Measurements from ENCODE around the gene ELK4. TPM values are rescaled to one million over a fixed set of nuclear protein-coding genes. Genes with fewer than 3 reads are reported as not detected.

The ELK4 gene
- polyA plus RNA-seq, 3 donors: 1.4 to 9.0 (median 2.6) TPM

DNA sequence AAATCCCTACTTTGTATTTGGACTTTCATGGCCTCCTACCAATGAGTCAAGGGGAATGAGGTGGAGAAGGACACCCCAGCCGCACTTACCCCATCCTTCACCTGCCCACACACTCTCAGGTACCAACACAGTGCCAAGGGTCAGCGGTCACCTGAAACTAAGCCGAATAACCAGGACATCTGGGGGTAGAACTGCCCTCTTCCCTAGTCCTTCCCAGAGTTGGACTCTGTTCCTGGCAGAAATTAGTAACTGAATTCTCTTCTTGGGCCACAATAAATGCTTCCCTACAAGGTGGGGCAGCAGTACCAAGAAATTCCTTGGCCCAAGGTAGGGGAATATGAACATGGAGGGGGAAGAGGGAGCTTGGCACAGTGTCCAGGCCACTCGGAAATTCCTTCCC, 41.2 kb upstream of the ELK4 start:
- no peak for DNase-seq
- no peak overlapping the region for H3K27ac Mint-ChIP-seq
- H3K27me3 Mint-ChIP-seq (ENCODE audit: low read depth in 3 of 3): peaks cover 6 to 10% (median 8%) of the 10 kb centered on the region in 3 donors
- H3K9me3 Mint-ChIP-seq: no peaks in the 10 kb centered on the region
- no peaks in the 10 kb centered on the region for H4K20me1 ChIP-seq (ENCODE audit: insufficient read depth, low read length)
- no peaks in the 10 kb centered on the region for H3K79me2 ChIP-seq (ENCODE audit: insufficient read depth, low read length)
- peaks cover 36% of the 10 kb centered on the region for H3K4me1 Mint-ChIP-seq
- no peaks in the 10 kb centered on the region for H3K36me3 ChIP-seq (replicated peaks in 1 of 2; ENCODE audit: control insufficient read depth in 1 of 2, insufficient read depth in 2 of 2, low read length in 2 of 2)
- H3K36me3 Mint-ChIP-seq: no peaks in the 10 kb centered on the region
- no peak overlapping the region for H3K9ac ChIP-seq (ENCODE audit: insufficient read depth, low read length, poor library complexity, severe bottlenecking)
- H3K4me3 ChIP-seq (replicated peaks in 1 of 3; ENCODE audit: low read depth in 2 of 3, low read length in 3 of 3): no peak overlapping the region
- H3K27me3 ChIP-seq (ENCODE audit: control insufficient read depth in 2 of 2, insufficient read depth in 2 of 2, low read length in 2 of 2): no peaks in the 10 kb centered on the region
- intact Hi-C loops (cut with micrococcal nuclease): no loop called here
- H2AFZ ChIP-seq (ENCODE audit: insufficient read depth, low read depth, low read length, poor library complexity, severe bottlenecking): no peak overlapping the region
- WGBS (ENCODE audit: insufficient coverage): 86% methylated on average over 2 of the region's 4 CpGs
- no peak overlapping the region for H3K4me3 Mint-ChIP-seq
- H3K4me1 ChIP-seq (ENCODE audit: control insufficient read depth in 1 of 2, insufficient read depth in 2 of 2, low read length in 2 of 2): peaks cover 32 to 35% of the 10 kb centered on the region in 2 donors
- H3K27ac ChIP-seq (ENCODE audit: low read depth in 1 of 2, low read length in 2 of 2): no peak overlapping the region
- TF ChIP-seq, protein P1, sequence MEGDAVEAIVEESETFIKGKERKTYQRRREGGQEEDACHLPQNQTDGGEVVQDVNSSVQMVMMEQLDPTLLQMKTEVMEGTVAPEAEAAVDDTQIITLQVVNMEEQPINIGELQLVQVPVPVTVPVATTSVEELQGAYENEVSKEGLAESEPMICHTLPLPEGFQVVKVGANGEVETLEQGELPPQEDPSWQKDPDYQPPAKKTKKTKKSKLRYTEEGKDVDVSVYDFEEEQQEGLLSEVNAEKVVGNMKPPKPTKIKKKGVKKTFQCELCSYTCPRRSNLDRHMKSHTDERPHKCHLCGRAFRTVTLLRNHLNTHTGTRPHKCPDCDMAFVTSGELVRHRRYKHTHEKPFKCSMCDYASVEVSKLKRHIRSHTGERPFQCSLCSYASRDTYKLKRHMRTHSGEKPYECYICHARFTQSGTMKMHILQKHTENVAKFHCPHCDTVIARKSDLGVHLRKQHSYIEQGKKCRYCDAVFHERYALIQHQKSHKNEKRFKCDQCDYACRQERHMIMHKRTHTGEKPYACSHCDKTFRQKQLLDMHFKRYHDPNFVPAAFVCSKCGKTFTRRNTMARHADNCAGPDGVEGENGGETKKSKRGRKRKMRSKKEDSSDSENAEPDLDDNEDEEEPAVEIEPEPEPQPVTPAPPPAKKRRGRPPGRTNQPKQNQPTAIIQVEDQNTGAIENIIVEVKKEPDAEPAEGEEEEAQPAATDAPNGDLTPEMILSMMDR (IDR thresholded peaks at IDR 0.05): no peak
- H3K9me3 ChIP-seq (replicated peaks in 1 of 2; ENCODE audit: control insufficient read depth in 1 of 2, insufficient read depth in 1 of 2, low read length in 2 of 2): no peaks in the 10 kb centered on the region
- H3K4me2 ChIP-seq (replicated peaks; ENCODE audit: extremely low read depth, low read length, poor library complexity, severe bottlenecking): no peak overlapping the region

DNA sequence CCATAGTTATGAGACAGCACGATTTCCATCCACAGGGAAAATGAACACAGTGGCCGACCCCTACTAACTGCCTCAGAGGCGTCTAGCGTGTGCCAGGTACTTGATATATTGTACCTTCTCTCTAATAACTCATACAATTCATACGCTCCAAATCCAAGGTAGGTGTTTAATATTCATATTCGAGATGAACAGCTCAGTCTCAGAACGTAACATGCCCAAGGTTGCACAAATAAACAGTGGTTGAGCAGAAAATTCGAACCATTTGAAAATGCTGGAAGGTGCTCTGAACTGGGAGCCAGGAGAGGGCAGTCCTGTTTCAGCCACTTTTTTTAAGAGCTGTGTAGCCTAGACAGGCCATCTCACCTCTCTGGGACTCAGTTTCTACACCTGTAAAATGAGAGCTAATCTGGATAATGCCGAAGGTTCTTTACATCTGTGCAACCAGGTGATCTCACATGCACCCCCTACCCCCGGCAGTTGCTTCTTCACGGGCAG, 40.6 kb upstream of the ELK4 start:
- Histone ChIP-seq H2AFZ (ENCODE audit: insufficient read depth, low read depth, low read length, poor library complexity, severe bottlenecking) (no peak overlapping the region), H3K9me3 (replicated peaks in 1 of 2; ENCODE audit: control insufficient read depth in 1 of 2, insufficient read depth in 1 of 2, low read length in 2 of 2) (no peaks in the 10 kb centered on the region), H3K27me3 (ENCODE audit: control insufficient read depth in 2 of 2, insufficient read depth in 2 of 2, low read length in 2 of 2) (no peaks in the 10 kb centered on the region), H3K4me3 (replicated peaks in 1 of 3; ENCODE audit: low read depth in 2 of 3, low read length in 3 of 3) (no peak overlapping the region), H3K9ac (ENCODE audit: insufficient read depth, low read length, poor library complexity, severe bottlenecking) (no peak overlapping the region), H3K4me1 (ENCODE audit: control insufficient read depth in 1 of 2, insufficient read depth in 2 of 2, low read length in 2 of 2) (peaks cover 30 to 34% of the 10 kb centered on the region in 2 donors), H3K79me2 (ENCODE audit: insufficient read depth, low read length) (no peaks in the 10 kb centered on the region), H3K36me3 (replicated peaks in 1 of 2; ENCODE audit: control insufficient read depth in 1 of 2, insufficient read depth in 2 of 2, low read length in 2 of 2) (no peaks in the 10 kb centered on the region), H4K20me1 (ENCODE audit: insufficient read depth, low read length) (no peaks in the 10 kb centered on the region), H3K27ac (ENCODE audit: low read depth in 1 of 2, low read length in 2 of 2) (no peak overlapping the region), H3K4me2 (replicated peaks; ENCODE audit: extremely low read depth, low read length, poor library complexity, severe bottlenecking) (no peak overlapping the region)
- intact Hi-C loops (cut with micrococcal nuclease): no loop called here
- H3K4me3 Mint-ChIP-seq: no peak overlapping the region
- DNase-seq: no peak
- TF ChIP-seq, protein P1 (IDR thresholded peaks at IDR 0.05): no peak
- 91% methylated on average over 4 of the region's 11 CpGs for WGBS (ENCODE audit: insufficient coverage)
- peaks cover 36% of the 10 kb centered on the region for H3K4me1 Mint-ChIP-seq
- H3K27ac Mint-ChIP-seq: peak overlapping the region in 1 of 7 donors; percentile 73
- peaks cover 6 to 12% (median 9%) of the 10 kb centered on the region in 3 donors for H3K27me3 Mint-ChIP-seq (ENCODE audit: low read depth in 3 of 3)
- no peaks in the 10 kb centered on the region for H3K36me3 Mint-ChIP-seq
- no peaks in the 10 kb centered on the region for H3K9me3 Mint-ChIP-seq

Data from CD14-positive monocyte (primary cell).